ENCODE measurements around the gene MAN1B1. TPM values are rescaled to one million over a fixed set of nuclear protein-coding genes. Genes with fewer than 3 reads are reported as not detected.
A peak's percentile ranks its signal among the peaks of the same experiment; 100 is the strongest.

Gene MAN1B1
- total RNA-seq, 3 donors from 2014 or later (not counting 1 experiment from before 2014, with no cell fraction given) = 75.1 to 99.4 (median 80.4) TPM

DNA sequence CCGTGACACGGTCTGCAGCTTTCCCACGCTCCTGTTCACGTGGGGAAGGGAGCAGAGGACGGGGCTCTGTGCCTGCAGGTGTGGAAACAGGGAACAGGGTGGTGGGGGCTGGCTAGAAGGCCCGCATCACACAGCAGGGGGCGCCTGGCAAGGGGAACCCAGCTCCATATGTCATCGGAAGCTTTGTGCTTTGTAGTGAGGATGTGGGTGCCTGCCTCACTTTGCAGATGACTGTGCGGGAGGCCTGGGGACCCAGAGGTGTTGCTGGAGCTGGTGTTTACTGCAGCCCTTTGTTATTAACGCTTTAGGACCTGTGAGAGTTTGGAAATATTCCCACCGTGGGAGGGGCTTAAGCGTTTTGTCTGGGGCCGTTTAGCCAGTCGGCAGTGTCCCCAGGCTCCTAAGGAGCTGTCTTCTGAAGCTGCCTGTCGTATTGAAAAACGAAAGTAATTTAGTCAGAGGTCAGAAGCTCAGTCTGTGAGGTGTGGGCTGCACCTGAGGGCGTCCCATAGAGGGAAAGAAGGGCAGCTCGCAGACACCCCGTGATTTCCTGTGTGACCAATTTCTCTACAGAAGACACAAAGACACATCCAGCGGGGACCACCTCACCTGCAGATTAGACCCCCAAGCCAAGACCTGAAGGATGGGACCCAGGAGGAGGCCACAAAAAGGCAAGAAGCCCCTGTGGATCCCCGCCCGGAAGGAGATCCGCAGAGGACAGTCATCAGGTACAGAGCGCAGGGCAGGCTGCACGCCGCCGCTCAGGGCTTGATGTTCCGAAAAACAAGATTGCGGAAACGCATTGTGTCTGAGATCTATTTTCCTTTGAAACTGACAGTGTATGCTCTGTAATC is 9.1 kb downstream of the MAN1B1 start:
- WGBS (ENCODE audit: insufficient coverage) = 65% methylated on average over 29 of the region's 30 CpGs
- peaks cover 9 to 14% of the 10 kb centered on the region in 2 donors for H3K4me1 Mint-ChIP-seq
- intact Hi-C loops (cut with micrococcal nuclease) = no loop called here

DNA sequence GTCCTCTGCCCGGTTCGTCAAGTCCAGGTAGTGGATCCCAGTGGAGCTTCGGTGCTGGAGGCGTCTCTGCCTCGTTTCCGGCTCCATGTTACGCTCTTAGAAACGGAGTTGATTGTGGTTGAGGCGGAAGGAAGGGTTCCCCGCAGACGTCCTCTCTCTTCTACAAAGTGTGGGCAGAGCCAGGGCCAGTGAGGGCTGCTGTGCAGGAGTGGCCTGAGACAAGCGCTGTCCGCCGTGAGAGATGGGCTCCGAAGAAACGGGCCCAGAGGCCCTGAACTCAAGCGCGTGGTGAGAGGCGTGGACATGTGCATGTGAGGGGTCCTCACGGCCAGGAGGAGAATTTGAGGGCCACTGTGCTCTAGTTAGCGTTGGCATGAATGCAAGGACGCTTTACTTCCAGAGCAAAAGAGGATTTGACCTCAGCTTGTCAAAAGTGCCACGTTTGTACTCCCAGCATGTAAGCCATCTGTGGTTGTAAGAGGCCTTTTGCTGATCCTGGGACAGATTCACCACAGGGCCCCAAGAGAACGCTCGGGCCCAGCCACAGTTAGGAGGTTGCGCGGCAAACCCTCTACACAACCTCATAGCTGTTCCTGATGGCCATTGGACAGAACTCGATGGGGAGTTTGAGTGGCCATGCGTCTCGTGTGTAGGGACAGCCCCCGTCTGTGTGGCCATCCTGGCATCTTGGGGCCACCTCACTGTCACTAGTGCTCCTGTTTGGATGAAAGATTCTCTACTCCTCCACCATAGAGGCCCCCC is 10.2 kb downstream of the MAN1B1 start:
- no peaks in the 10 kb centered on the region for H3K27me3 Mint-ChIP-seq (ENCODE audit: low read depth in 2 of 2)
- WGBS (ENCODE audit: insufficient coverage) = 95% methylated on average over 31 of the region's 31 CpGs
- Histone ChIP-seq H3K9me3 (ENCODE audit: control insufficient read depth, insufficient read depth, low read length) (no peaks in the 10 kb centered on the region), H3K27ac (ENCODE audit: low read length) (peak overlapping the region; percentile 69), H3K36me3 (ENCODE audit: control insufficient read depth, insufficient read depth, low read length) (peaks cover 55% of the 10 kb centered on the region), H3K4me1 (ENCODE audit: control insufficient read depth, insufficient read depth, low read length) (peaks cover 24% of the 10 kb centered on the region), H3K27me3 (ENCODE audit: control insufficient read depth, insufficient read depth, low read length) (no peaks in the 10 kb centered on the region), H3K4me3 (ENCODE audit: low read length) (no peak overlapping the region)
- TF ChIP-seq, protein P1, sequence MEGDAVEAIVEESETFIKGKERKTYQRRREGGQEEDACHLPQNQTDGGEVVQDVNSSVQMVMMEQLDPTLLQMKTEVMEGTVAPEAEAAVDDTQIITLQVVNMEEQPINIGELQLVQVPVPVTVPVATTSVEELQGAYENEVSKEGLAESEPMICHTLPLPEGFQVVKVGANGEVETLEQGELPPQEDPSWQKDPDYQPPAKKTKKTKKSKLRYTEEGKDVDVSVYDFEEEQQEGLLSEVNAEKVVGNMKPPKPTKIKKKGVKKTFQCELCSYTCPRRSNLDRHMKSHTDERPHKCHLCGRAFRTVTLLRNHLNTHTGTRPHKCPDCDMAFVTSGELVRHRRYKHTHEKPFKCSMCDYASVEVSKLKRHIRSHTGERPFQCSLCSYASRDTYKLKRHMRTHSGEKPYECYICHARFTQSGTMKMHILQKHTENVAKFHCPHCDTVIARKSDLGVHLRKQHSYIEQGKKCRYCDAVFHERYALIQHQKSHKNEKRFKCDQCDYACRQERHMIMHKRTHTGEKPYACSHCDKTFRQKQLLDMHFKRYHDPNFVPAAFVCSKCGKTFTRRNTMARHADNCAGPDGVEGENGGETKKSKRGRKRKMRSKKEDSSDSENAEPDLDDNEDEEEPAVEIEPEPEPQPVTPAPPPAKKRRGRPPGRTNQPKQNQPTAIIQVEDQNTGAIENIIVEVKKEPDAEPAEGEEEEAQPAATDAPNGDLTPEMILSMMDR (IDR thresholded peaks at IDR 0.05) = no peak
- H3K27ac Mint-ChIP-seq = peak overlapping the region; percentile 93 to 97
- H3K36me3 Mint-ChIP-seq = no peaks in the 10 kb centered on the region
- H3K4me1 Mint-ChIP-seq = peaks cover 9 to 14% of the 10 kb centered on the region in 2 donors
- no peaks in the 10 kb centered on the region for H3K9me3 Mint-ChIP-seq
- H3K4me3 Mint-ChIP-seq = no peak overlapping the region
- no peak for ATAC-seq
- DNase-seq = no peak
- intact Hi-C loops (cut with micrococcal nuclease) = no loop called here

More for the DNA sequence above, 9.1 kb downstream of the MAN1B1 start:
- Mint-ChIP-seq H3K36me3 (no peaks in the 10 kb centered on the region), H3K9me3 (no peaks in the 10 kb centered on the region), H3K27me3 (ENCODE audit: low read depth in 2 of 2) (no peaks in the 10 kb centered on the region), H3K27ac (peak overlapping the region; percentile 93 to 97), H3K4me3 (peak overlapping the region; percentile 86)
- Histone ChIP-seq H3K27ac (ENCODE audit: low read length) (peak overlapping the region; percentile 69), H3K4me3 (ENCODE audit: low read length) (peak overlapping the region; percentile 2), H3K4me1 (ENCODE audit: control insufficient read depth, insufficient read depth, low read length) (peaks cover 24% of the 10 kb centered on the region), H3K27me3 (ENCODE audit: control insufficient read depth, insufficient read depth, low read length) (no peaks in the 10 kb centered on the region), H3K36me3 (ENCODE audit: control insufficient read depth, insufficient read depth, low read length) (peaks cover 50% of the 10 kb centered on the region), H3K9me3 (ENCODE audit: control insufficient read depth, insufficient read depth, low read length) (no peaks in the 10 kb centered on the region)
- ATAC-seq (peak; percentile 94 to 96 (median 95)), DNase-seq (peak; percentile 73 to 94)
- TF ChIP-seq, protein P1 (IDR thresholded peaks at IDR 0.05) = peak; percentile 54

DNA sequence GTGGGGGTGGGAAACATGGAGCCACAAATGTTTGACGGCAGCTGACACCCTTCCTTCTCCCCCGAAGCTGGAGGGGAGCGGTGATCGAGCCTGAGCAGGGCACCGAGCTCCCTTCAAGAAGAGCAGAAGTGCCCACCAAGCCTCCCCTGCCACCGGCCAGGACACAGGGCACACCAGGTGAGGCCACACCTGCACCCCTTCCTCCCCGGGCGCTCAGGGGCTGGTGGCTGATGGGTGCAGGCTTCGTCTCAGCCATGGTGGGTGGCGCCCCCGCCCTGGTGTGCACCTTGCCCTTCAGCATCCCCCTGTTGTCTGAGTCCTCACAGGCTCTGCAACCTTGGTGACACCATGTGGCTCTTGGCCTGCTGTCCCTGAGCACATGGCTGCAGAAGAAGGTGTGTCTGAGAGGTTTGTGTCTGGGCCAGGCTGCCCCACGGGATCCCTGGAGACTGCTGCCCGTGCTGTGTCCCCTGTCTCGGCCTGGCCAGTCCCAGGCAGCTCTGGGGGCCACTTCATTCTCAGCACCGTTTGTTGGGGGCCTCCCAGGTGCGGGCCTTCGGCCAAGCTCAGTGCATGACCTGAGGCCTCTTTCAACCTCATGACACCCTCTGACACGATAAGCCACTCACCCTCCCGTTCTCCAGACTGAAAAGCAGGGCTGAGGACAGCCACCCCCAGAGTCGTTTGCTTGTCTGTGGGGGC is 11.1 kb downstream of the MAN1B1 start:
- intact Hi-C loops (cut with micrococcal nuclease) = no loop called here
- no peak overlapping the region for H3K4me3 Mint-ChIP-seq

More for the DNA sequence above, 11.1 kb downstream of the MAN1B1 start:
- Histone ChIP-seq H3K4me1 (ENCODE audit: control insufficient read depth, insufficient read depth, low read length) (peaks cover 24% of the 10 kb centered on the region), H3K27ac (ENCODE audit: low read length) (no peak overlapping the region), H3K36me3 (ENCODE audit: control insufficient read depth, insufficient read depth, low read length) (peaks cover 56% of the 10 kb centered on the region), H3K9me3 (ENCODE audit: control insufficient read depth, insufficient read depth, low read length) (no peaks in the 10 kb centered on the region), H3K27me3 (ENCODE audit: control insufficient read depth, insufficient read depth, low read length) (no peaks in the 10 kb centered on the region), H3K4me3 (ENCODE audit: low read length) (no peak overlapping the region)
- Mint-ChIP-seq H3K27ac (no peak overlapping the region), H3K4me1 (peaks cover 9 to 14% of the 10 kb centered on the region in 2 donors), H3K27me3 (ENCODE audit: low read depth in 2 of 2) (no peaks in the 10 kb centered on the region), H3K36me3 (no peaks in the 10 kb centered on the region), H3K9me3 (no peaks in the 10 kb centered on the region)
- TF ChIP-seq, protein P1 (IDR thresholded peaks at IDR 0.05) = no peak
- 97% methylated on average over 20 of the region's 20 CpGs for WGBS (ENCODE audit: insufficient coverage)
- DNase-seq (no peak), ATAC-seq (no peak)

Measured in natural killer cell (primary cell).